Bronchial epithelial cell (primary cell): Measurements from ENCODE around the gene IFIT1. TPM values are rescaled to one million over a fixed set of nuclear protein-coding genes. Genes with fewer than 3 reads are reported as not detected.

ENCODE experiments used
- DNase-seq: peaks from one replicate; pipeline ENCODE4 v3.0.0-alpha.2; 2010; ENCODE audit warnings: low read depth
- FAIRE-seq: peaks from 2 replicates; lab custom pipeline; 2011; peaks lifted over from hg19 to GRCh38; lab: Jason Lieb, UNC
- H3K27me3 ChIP-seq: 2 replicates; pipeline ENCODE4 v1.5.1; 2011; ENCODE audit warnings: low read length; ENCODE audit not compliant: control insufficient read depth, insufficient read depth
- H3K36me3 ChIP-seq: 2 replicates; pipeline ENCODE4 v1.5.1; 2011; ENCODE audit warnings: low read length; ENCODE audit not compliant: control insufficient read depth, insufficient read depth
- H3K4me3 ChIP-seq: 2 replicates; pipeline ENCODE4 v1.5.1; 2011; ENCODE audit warnings: mild to moderate bottlenecking, low read depth, low read length, control low read depth
- CTCF ChIP-seq: IDR thresholded peaks from 2 replicates; pipeline ENCODE4 v1.5.1; 2011; ENCODE audit warnings: mild to moderate bottlenecking, moderate library complexity, low read length, control low read depth, inconsistent platforms; ENCODE audit not compliant: insufficient read depth, severe bottlenecking
- total RNA-seq: library from RNA; depleted of rRNA; stranded (reverse); fragments of >200 nt; gene quantifications from 2 replicates; pipeline ENCODE4 v1.2.1, GENCODE V29; 2014

IFIT1 gene
- total RNA-seq, 1 donor from 2014 or later: 0.26 TPM

GRCh38 chr10:89360157-89360556 lies 32.3 kb upstream of the IFIT1 start:
- no peak overlapping the region for H3K4me3 ChIP-seq
- FAIRE-seq (no peak), DNase-seq (no peak)
- H3K27me3 ChIP-seq: no peaks in the 10 kb centered on the region
- no peak for TF ChIP-seq CTCF
- H3K36me3 ChIP-seq: no peaks in the 10 kb centered on the region

DNA sequence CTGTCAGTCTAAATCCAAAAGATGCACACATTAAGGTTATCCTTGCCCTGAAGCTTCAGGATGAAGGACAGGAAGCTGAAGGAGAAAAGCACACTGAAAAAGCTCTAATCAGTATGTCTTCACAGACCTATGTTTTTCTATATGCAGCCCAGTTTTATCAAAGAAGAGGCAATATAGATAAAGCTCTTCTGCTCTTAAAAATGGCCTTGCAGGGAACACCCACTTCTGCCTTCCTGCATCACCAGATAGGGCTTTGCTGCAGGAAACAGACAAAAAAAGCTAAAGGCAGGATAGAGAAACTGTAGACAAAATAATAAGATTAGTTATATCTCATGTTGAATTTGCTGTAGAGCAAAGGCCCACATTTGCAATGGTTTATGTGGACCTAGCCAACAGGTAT lies 29.5 kb upstream of the IFIT1 start:
- H3K36me3 ChIP-seq: no peaks in the 10 kb centered on the region
- FAIRE-seq: no peak
- no peak overlapping the region for H3K4me3 ChIP-seq
- no peak for TF ChIP-seq CTCF
- DNase-seq: no peak
- H3K27me3 ChIP-seq: no peaks in the 10 kb centered on the region

GRCh38 chr10:89363729-89364442 lies 28.5 kb upstream of the IFIT1 start:
- Histone ChIP-seq H3K4me3 (no peak overlapping the region), H3K36me3 (no peaks in the 10 kb centered on the region), H3K27me3 (no peaks in the 10 kb centered on the region)
- no peak for FAIRE-seq
- no peak for DNase-seq
- no peak for TF ChIP-seq CTCF

GRCh38 chr10:89364531-89364930 lies 27.9 kb upstream of the IFIT1 start:
- Histone ChIP-seq H3K4me3 (no peak overlapping the region), H3K27me3 (no peaks in the 10 kb centered on the region), H3K36me3 (no peaks in the 10 kb centered on the region)
- no peak for TF ChIP-seq CTCF
- peak; percentile 20 for DNase-seq
- no peak for FAIRE-seq

DNA sequence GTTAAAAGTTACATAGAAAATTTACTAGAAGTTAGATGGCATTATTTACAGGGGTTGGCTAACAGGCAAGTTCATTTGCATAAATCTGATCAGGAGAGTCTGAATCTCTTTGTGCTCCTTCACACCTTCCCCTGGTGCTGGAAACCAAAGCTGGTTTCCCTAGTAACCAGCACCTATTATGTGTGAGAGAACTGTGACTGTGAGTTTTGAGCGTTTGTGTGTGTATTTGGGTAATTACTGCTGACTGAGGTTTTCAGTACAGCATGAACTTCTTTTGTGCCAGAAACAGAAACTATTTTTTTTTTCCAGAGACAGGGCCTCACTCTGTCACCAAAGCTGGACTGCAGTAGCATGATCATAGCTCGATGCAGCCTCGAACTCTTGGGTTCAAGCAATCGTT lies 24.9 kb upstream of the IFIT1 start:
- no peaks in the 10 kb centered on the region for H3K36me3 ChIP-seq
- no peak for FAIRE-seq
- no peak for TF ChIP-seq CTCF
- H3K4me3 ChIP-seq: no peak overlapping the region
- no peak for DNase-seq
- no peaks in the 10 kb centered on the region for H3K27me3 ChIP-seq

GRCh38 chr10:89368129-89368528 lies 24.3 kb upstream of the IFIT1 start:
- H3K4me3 ChIP-seq: no peak overlapping the region
- H3K36me3 ChIP-seq: no peaks in the 10 kb centered on the region
- TF ChIP-seq CTCF: no peak
- DNase-seq (no peak), FAIRE-seq (no peak)
- no peaks in the 10 kb centered on the region for H3K27me3 ChIP-seq
